GM12878 (cell line): Measurements from ENCODE around the gene CTSF. TPM values are rescaled to one million over a fixed set of nuclear protein-coding genes. Genes with fewer than 3 reads are reported as not detected.

Source experiments
- ATAC-seq: fragments of 200-7000 bp; cut with Tn5 transposase; 3 replicates; pipeline ENCODE4 v1.9.1; 2020; ENCODE audit warnings: mild to moderate bottlenecking, moderate library complexity
- BruUV-seq: library from RNA; stranded (reverse); fragments of 400-500 nt; replicated peaks from 2 replicates; lab custom pipeline; 2021; lab: Mats Ljungman, UMichigan
- CTCF ChIA-PET: fragments of 300-600 bp; sonication (Branson Sonifier 250); formaldehyde crosslinking; extraction: SDS; loops from one replicate; lab custom pipeline; 2021; ENCODE audit warnings: inconsistent platforms; lab: Yijun Ruan, JAX
- POLR2A ChIA-PET: fragments of 350-600 bp; formaldehyde crosslinking; extraction: SDS; loops from one replicate; lab custom pipeline; 2021; ENCODE audit warnings: inconsistent platforms; lab: Charles Lee
- RAD21 ChIA-PET: fragments of 300-600 bp; sonication (Branson Sonifier 250); formaldehyde crosslinking; loops from one replicate; lab custom pipeline; 2023; ENCODE audit warnings: antibody characterized with exemption; ENCODE audit not compliant: unreplicated experiment; lab: Charles Lee
- SMC1A ChIA-PET: fragments of 300-600 bp; sonication (Branson Sonifier 250); formaldehyde crosslinking; loops from one replicate; lab custom pipeline; 2023; ENCODE audit not compliant: unreplicated experiment, uncharacterized antibody; lab: Charles Lee
- DNase-seq: peaks from one replicate; pipeline ENCODE4 v3.0.0-alpha.2; 2011; ENCODE audit warnings: low read depth, low spot score
- FAIRE-seq: peaks from 3 replicates; lab custom pipeline; 2011; peaks lifted over from hg19 to GRCh38; lab: Jason Lieb, UNC
- H2AFZ ChIP-seq: 2 replicates; pipeline ENCODE4 v1.6.0; 2011; ENCODE audit warnings: low read depth, low read length, control low read depth; ENCODE audit not compliant: control insufficient read depth
- H3K27ac ChIP-seq: 2 replicates; pipeline ENCODE4 v1.5.1; 2011; ENCODE audit warnings: control low read depth; ENCODE audit not compliant: control insufficient read depth, insufficient read depth
- H3K27me3 ChIP-seq, 2 experiments: replicated peaks in 1 of 2; 2 replicates each; pipeline versions ENCODE4 v1.6.0 to v1.6.1; 2011; ENCODE audit warnings: low read length in 1 of 2; ENCODE audit not compliant: control insufficient read depth in 2 of 2, insufficient read depth in 2 of 2
- H3K36me3 ChIP-seq, 2 experiments: 2 replicates each; pipeline ENCODE4 v1.5.1; 2011; ENCODE audit warnings: low read length in 1 of 2; ENCODE audit not compliant: control insufficient read depth in 2 of 2, insufficient read depth in 2 of 2
- H3K4me1 ChIP-seq: 2 replicates; pipeline ENCODE4 v1.6.1; 2011; ENCODE audit warnings: mild to moderate bottlenecking, low read length, moderate library complexity, mixed read lengths; ENCODE audit not compliant: control insufficient read depth, insufficient read depth
- H3K4me2 ChIP-seq: 2 replicates; pipeline ENCODE4 v1.6.0; 2011; ENCODE audit warnings: control low read depth; ENCODE audit not compliant: control insufficient read depth, insufficient read depth
- H3K4me3 ChIP-seq: fragments of 200-600 bp; sonication (generic); 2 replicates; pipeline ENCODE4 v1.5.1; 2016
- H3K79me2 ChIP-seq: 2 replicates; pipeline ENCODE4 v1.6.0; 2011; ENCODE audit warnings: low read length; ENCODE audit not compliant: control insufficient read depth, insufficient read depth
- H3K9ac ChIP-seq: 2 replicates; pipeline ENCODE4 v1.8.0; 2011; ENCODE audit warnings: low read length, control low read depth, mixed read lengths; ENCODE audit not compliant: control insufficient read depth, insufficient read depth
- H3K9me3 ChIP-seq: replicated peaks from 3 replicates; pipeline ENCODE4 v1.5.1; 2011; ENCODE audit warnings: mild to moderate bottlenecking, low read length; ENCODE audit not compliant: control insufficient read depth, insufficient read depth
- H4K20me1 ChIP-seq: 2 replicates; pipeline ENCODE4 v1.6.0; 2011; ENCODE audit not compliant: control insufficient read depth, insufficient read depth
- ATF7 ChIP-seq: fragments of 450-650 bp; IDR thresholded peaks from 2 replicates; pipeline ENCODE4 v1.6.1; 2016; ENCODE audit warnings: low read depth, mild to moderate bottlenecking
- CHD1 ChIP-seq: IDR thresholded peaks from 2 replicates; pipeline ENCODE4 v1.6.1; 2012; ENCODE audit warnings: low read depth, low read length, improper control_type of control experiment
- DPF2 ChIP-seq: fragments of 450-650 bp; IDR thresholded peaks from 2 replicates; pipeline ENCODE4 v1.6.1; 2017; ENCODE audit warnings: mild to moderate bottlenecking
- HDGF ChIP-seq: fragments of 450-650 bp; IDR thresholded peaks from 2 replicates; pipeline ENCODE4 v1.6.1; 2016; ENCODE audit warnings: antibody characterized with exemption
- IRF4 ChIP-seq: IDR thresholded peaks from 2 replicates; pipeline ENCODE4 v1.6.1; 2011; ENCODE audit warnings: low read depth, low read length
- JUND ChIP-seq: IDR thresholded peaks from 2 replicates; pipeline ENCODE4 v1.6.1; 2012; ENCODE audit warnings: low read depth, mild to moderate bottlenecking, low read length, improper control_type of control experiment, moderate library complexity
- MXI1 ChIP-seq: fragments of 150-350 bp; IDR thresholded peaks from 2 replicates; pipeline ENCODE4 v1.6.1; 2011; ENCODE audit warnings: low read depth, mild to moderate bottlenecking, inconsistent platforms, low read length, improper control_type of control experiment
- MYB ChIP-seq: fragments of 150-350 bp; IDR thresholded peaks from 2 replicates; pipeline ENCODE4 v1.6.1; 2014; ENCODE audit warnings: mild to moderate bottlenecking, low read depth, low read length, borderline replicate concordance
- NFIC ChIP-seq: IDR thresholded peaks from 2 replicates; pipeline ENCODE4 v1.6.1; 2012; ENCODE audit warnings: low read depth, mild to moderate bottlenecking, inconsistent platforms, low read length, moderate library complexity
- RAD21 ChIP-seq: IDR thresholded peaks from 2 replicates; pipeline ENCODE4 v1.6.1; 2011; ENCODE audit warnings: mild to moderate bottlenecking, low read depth, low read length, moderate library complexity; ENCODE audit not compliant: insufficient read depth
- SKIL ChIP-seq: fragments of 450-650 bp; IDR thresholded peaks from 2 replicates; pipeline ENCODE4 v1.6.1; 2017; ENCODE audit warnings: mild to moderate bottlenecking, low read depth, inconsistent platforms; ENCODE audit not compliant: poor library complexity, severe bottlenecking
- SP1 ChIP-seq: IDR thresholded peaks from one replicate; pipeline ENCODE4 v1.6.1; 2011; ENCODE audit warnings: low read depth, low read length
- STAT1 ChIP-seq: fragments of 450-650 bp; conservative IDR thresholded peaks from 2 replicates; pipeline ENCODE4 v1.6.1; 2014; ENCODE audit warnings: antibody characterized with exemption, mild to moderate bottlenecking
- ZNF592 ChIP-seq: fragments of 450-650 bp; IDR thresholded peaks from 2 replicates; pipeline ENCODE4 v1.6.1; 2017; ENCODE audit warnings: mild to moderate bottlenecking, moderate library complexity
- ZNF687 ChIP-seq: fragments of 450-650 bp; IDR thresholded peaks from 2 replicates; pipeline ENCODE4 v1.6.1; 2017; ENCODE audit warnings: mild to moderate bottlenecking, moderate library complexity
- ZZZ3 ChIP-seq: IDR thresholded peaks from 2 replicates; pipeline ENCODE4 v1.6.1; 2011; ENCODE audit warnings: low read depth; ENCODE audit not compliant: control insufficient read depth, insufficient read length
- WGBS: methylation state at CpG from one replicate; pipeline ENCODE4 v1.1.6; 2016; ENCODE audit warnings: low lambda C conversion rate; ENCODE audit not compliant: insufficient replicate concordance, insufficient coverage; ENCODE audit errors: missing lambda C conversion rate; 5-methylcytosine and 5-hydroxymethylcytosine counted together
- in situ Hi-C: fragments of 300-500 bp; cut with MboI; formaldehyde crosslinking; loops from 9 replicates; pipeline ENCODE4 v1.14.3; 2018; ENCODE audit warnings: mixed read lengths
- intact Hi-C: fragments of 100-400 bp; cut with micrococcal nuclease; formaldehyde crosslinking; loops from one replicate; pipeline ENCODE4 v1.14.2; 2022; ENCODE audit not compliant: unreplicated experiment
- polyA plus RNA-seq, 11 experiments: library from polyadenylated mRNA; depleted of rRNA in 4 of 11; unstranded in 6 of 11; stranded (reverse) in 5 of 11; fragments of >200 nt; fragmentation: Nextera tagmentation in 4 of 11; fragmentation: Illumina TruSeq in 1 of 11; extraction: Ambion mirVana in 4 of 11; extraction: Trizol in 1 of 11; gene quantifications; 1 replicate in 1 of 11; 2 replicates in 10 of 11; pipeline versions ENCODE4 v1.2.1 to v1.2.3, GENCODE V29; 2011 to 2016; ENCODE audit warnings: inconsistent platforms in 2 of 11, missing spikeins in 2 of 11, low read depth in 1 of 11
- total RNA-seq, 4 experiments: library from RNA; depleted of rRNA in 3 of 4; stranded (reverse); fragments of >200 nt in 3 of 4; fragmentation: Illumina TruSeq in 1 of 4; extraction: Trizol in 1 of 4; gene quantifications; 2 replicates each; pipeline versions ENCODE4 v1.2.1 to v1.2.3, GENCODE V29; 2013 to 2021

The CTSF gene
- total and polyA plus RNA-seq, 10 of the 15 experiments (the other 5 are each of a cell fraction or from before 2014, with no cell fraction given) = 0.11 to 0.41 (median 0.26) TPM; not detected in 4

GRCh38 chr11:66529069-66529468, 39.3 kb downstream of the CTSF start:
- H3K36me3 ChIP-seq = no peaks in the 10 kb centered on the region
- H3K79me2 ChIP-seq = no peaks in the 10 kb centered on the region
- intact Hi-C loops = no loop called here
- H3K4me2 ChIP-seq = no peak overlapping the region
- H2AFZ ChIP-seq = no peak overlapping the region
- H3K27me3 ChIP-seq = no peaks in the 10 kb centered on the region
- H3K27ac ChIP-seq = no peak overlapping the region
- no peak overlapping the region for H3K9ac ChIP-seq
- ATAC-seq (no peak), DNase-seq (no peak), FAIRE-seq (no peak)
- WGBS = 73% methylated on average over 9 of the region's 10 CpGs
- BruUV-seq = no TSS peak
- H3K4me3 ChIP-seq = no peak overlapping the region
- no peaks in the 10 kb centered on the region for H4K20me1 ChIP-seq
- in situ Hi-C loops = no loop called here
- SMC1A ChIA-PET = no interaction called here
- RAD21 ChIA-PET = no interaction called here
- no peaks in the 10 kb centered on the region for H3K9me3 ChIP-seq
- CTCF ChIA-PET = no interaction called here
- H3K4me1 ChIP-seq = no peaks in the 10 kb centered on the region
- POLR2A ChIA-PET = no interaction called here
- no peak for TF ChIP-seq ZZZ3
- TF ChIP-seq MXI1 = no peak
- no peak for TF ChIP-seq NFIC
- TF ChIP-seq SKIL = no peak
- TF ChIP-seq SP1 = no peak
- no peak for TF ChIP-seq CHD1
- TF ChIP-seq IRF4 = no peak
- no peak for TF ChIP-seq ZNF687
- TF ChIP-seq HDGF = no peak
- no peak for TF ChIP-seq ATF7
- TF ChIP-seq DPF2 = no peak
- TF ChIP-seq ZNF592 = no peak
- no peak for TF ChIP-seq STAT1
- no peak for TF ChIP-seq RAD21
- no peak for TF ChIP-seq MYB
- TF ChIP-seq JUND = no peak
